Psoas muscle (tissue), 8 donors: ENCODE results near the gene CYP26B1. TPM values are rescaled to one million over a fixed set of nuclear protein-coding genes. Genes with fewer than 3 reads are reported as not detected.

Source experiments
- ATAC-seq, 4 donors: fragments of 200-7000 bp; cut with Tn5 transposase; one replicate each; pipeline ENCODE4 v1.9.1; 2020; ENCODE audit warnings: moderate library complexity in 3 of 4, mild to moderate bottlenecking in 2 of 4
- DNase-seq, 2 donors: peaks; one replicate each; pipeline ENCODE4 v3.0.0-alpha.2; 2020
- H3K27ac ChIP-seq: fragments of 200-600 bp; one replicate; pipeline ENCODE4 v1.8.0; 2022
- H3K27me3 ChIP-seq, 3 donors: fragments of 200-600 bp in 1 of 3; one replicate each; pipeline versions ENCODE4 v1.6.1 to v1.8.0; 2013 to 2022; ENCODE audit warnings: low read length in 2 of 3, mild to moderate bottlenecking in 2 of 3, moderate library complexity in 1 of 3; ENCODE audit not compliant: insufficient read depth in 3 of 3
- H3K36me3 ChIP-seq, 2 donors: fragments of 200-600 bp in 1 of 2; one replicate each; pipeline versions ENCODE4 v1.6.1 to v1.8.0; 2013 to 2022; ENCODE audit warnings: low read depth in 1 of 2, mild to moderate bottlenecking in 1 of 2, moderate library complexity in 1 of 2; ENCODE audit not compliant: insufficient read depth in 1 of 2
- H3K4me1 ChIP-seq: fragments of 200-600 bp; one replicate; pipeline ENCODE4 v1.8.0; 2022
- H3K4me3 ChIP-seq: fragments of 200-600 bp; one replicate; pipeline ENCODE4 v1.8.0; 2022; ENCODE audit warnings: mild to moderate bottlenecking
- H3K9me3 ChIP-seq: fragments of 200-600 bp; one replicate; pipeline ENCODE4 v1.8.0; 2022
- CTCF ChIP-seq: fragments of 200-600 bp; IDR thresholded peaks from one replicate; pipeline ENCODE4 v1.8.0; 2022; ENCODE audit warnings: antibody characterized with exemption
- WGBS, 3 donors: extraction: QIAGEN DNeasy Blood & Tissue Kit; methylation state at CpG; one replicate each; pipeline versions ENCODE4 v1.1.6 to v1.1.7; 2013; 5-methylcytosine and 5-hydroxymethylcytosine counted together
- intact Hi-C, 2 donors: fragments of 100-400 bp; cut with DNase I; formaldehyde crosslinking; loops; one replicate each; pipeline versions ENCODE4 v1.11.0 to v1.14.2; 2022
- polyA plus RNA-seq, 3 donors: library from polyadenylated mRNA; stranded (reverse); fragments of 200-250 nt; gene quantifications; one replicate each; pipeline ENCODE4 v1.2.3, GENCODE V29; 2013
- total RNA-seq, 4 donors: library from RNA; stranded (reverse); fragmentation: NEBNext Ultra II Directional in 2 of 4; extraction: Animal tissue kit (Norgen Biotek cat#: 25700) in 2 of 4; gene quantifications; one replicate each; pipeline versions ENCODE4 v1.2.1 to v1.2.4, GENCODE V29; 2021 to 2023
- donor health status: healthy with polysubstance abuse.
- donor health status: DM: no; HTN: no; CAD: no; lungs with moderate emphysema.
- donor health status: Bipolar disorder and iron deficiency.
- donor health status: healthy.
- donor health status: DM: yes; HTN: yes; CAD: no.
- donor health status: DM: no; HTN: no; CAD: no.
- donor health status: DM: no; HTN: no; CAD: no.
- donor health status: DM: yes; HTN: yes; CAD: no.

Gene CYP26B1
- total and polyA plus RNA-seq, 7 donors: 0.39 to 4.5 (median 1.3) TPM

GRCh38 chr2:72138921-72139381, 8.7 kb downstream of the CYP26B1 start:
- no peak for DNase-seq
- TF ChIP-seq CTCF: no peak
- Histone ChIP-seq H3K4me1 (peaks cover 17% of the 10 kb centered on the region), H3K9me3 (no peaks in the 10 kb centered on the region), H3K4me3 (no peak overlapping the region), H3K27me3 (no peaks in the 10 kb centered on the region), H3K36me3 (no peaks in the 10 kb centered on the region), H3K27ac (no peak overlapping the region)
- 57 to 75% (median 62%) methylated on average over 14 of the region's 14 CpGs for WGBS, 3 donors
- ATAC-seq: peak in 2 of 4 donors; percentile 33 to 62
- intact Hi-C loops: loop anchor here in 1 of 2 donors (10.0 kb wide), 1 partner anchor 114 kb away; no protein-coding TSS in a partner anchor

- no peak for TF ChIP-seq CTCF
- Histone ChIP-seq H3K27me3 (no peaks in the 10 kb centered on the region), H3K9me3 (no peaks in the 10 kb centered on the region), H3K4me3 (no peak overlapping the region), H3K4me1 (peaks cover 11% of the 10 kb centered on the region), H3K27ac (no peak overlapping the region), H3K36me3 (no peaks in the 10 kb centered on the region)
- 53 to 65% (median 62%) methylated on average over 23 to 24 of the region's 24 CpGs for WGBS, 3 donors
- intact Hi-C loops: loop anchor here in 1 of 2 donors (10.0 kb wide), 1 partner anchor 113 kb away; no protein-coding TSS in a partner anchor
- ATAC-seq (peak in 3 of 4 donors; percentile 12 to 21 (median 19)), DNase-seq (no peak)
Measured at GRCh38 chr2:72138011-72138881, 9.4 kb downstream of the CYP26B1 start.

- intact Hi-C loops: loop anchor here in 1 of 2 donors (10.0 kb wide), 1 partner anchor 113 kb away; no protein-coding TSS in a partner anchor
- DNase-seq: peak; percentile 65 to 79
- Histone ChIP-seq H3K4me1 (peaks cover 11% of the 10 kb centered on the region), H3K27me3 (no peaks in the 10 kb centered on the region), H3K9me3 (no peaks in the 10 kb centered on the region), H3K4me3 (no peak overlapping the region), H3K27ac (no peak overlapping the region), H3K36me3 (no peaks in the 10 kb centered on the region)
- peak; percentile 73 to 91 (median 80) for ATAC-seq
- 28 to 35% (median 31%) methylated on average over 10 of the region's 10 CpGs for WGBS, 3 donors
- TF ChIP-seq CTCF: peak; percentile 82
Measured at GRCh38 chr2:72137498-72138010, 10.1 kb downstream of the CYP26B1 start.

- no peak for TF ChIP-seq CTCF
- H3K36me3 ChIP-seq: no peaks in the 10 kb centered on the region
- no peaks in the 10 kb centered on the region for H3K9me3 ChIP-seq
- H3K4me3 ChIP-seq: no peak overlapping the region
- peak in 1 of 2 donors; percentile 43 for DNase-seq
- WGBS, 3 donors: 70 to 77% (median 75%) methylated on average over 7 of the region's 7 CpGs
- ATAC-seq: no peak
- H3K27me3 ChIP-seq: no peaks in the 10 kb centered on the region
- intact Hi-C loops: loop anchor here in 1 of 2 donors (10.0 kb wide), 1 partner anchor 112 kb away; no protein-coding TSS in a partner anchor
- H3K4me1 ChIP-seq: peaks cover 11% of the 10 kb centered on the region
- H3K27ac ChIP-seq: no peak overlapping the region
Measured at GRCh38 chr2:72136933-72137497, 10.6 kb downstream of the CYP26B1 start.
